Measurements from ENCODE around the gene CCDC192. TPM values are rescaled to one million over a fixed set of nuclear protein-coding genes. Genes with fewer than 3 reads are reported as not detected.

Gene CCDC192
- total and polyA plus RNA-seq, 2 of the 4 experiments (the other 2 are of a cell fraction): not detected

DNA sequence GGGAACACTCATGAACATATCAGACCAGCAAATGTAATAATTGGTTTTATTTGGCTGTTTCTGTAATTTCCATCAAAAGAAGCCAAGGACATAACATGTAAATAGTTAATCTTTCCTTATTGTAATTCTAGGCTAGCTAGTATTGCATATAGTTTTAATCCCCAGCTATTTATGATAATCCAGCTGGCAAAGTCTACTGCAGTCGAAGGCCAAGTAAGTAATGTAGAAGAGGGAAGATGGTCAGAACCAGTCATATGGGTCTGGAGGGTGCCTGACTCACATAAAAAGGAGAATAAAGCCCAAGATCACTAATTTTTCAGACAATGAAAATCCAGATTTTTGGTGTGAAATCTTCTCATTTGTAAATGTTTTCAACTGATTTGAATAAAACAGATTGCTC is 106.3 kb downstream of the CCDC192 start:
- Histone ChIP-seq H2AFZ (replicated peaks; ENCODE audit: low read length, poor library complexity) (no peak overlapping the region), H4K91ac (ENCODE audit: insufficient read depth, low read depth, low read length) (no peak overlapping the region), H3K4ac (ENCODE audit: low read depth, low read length) (no peak overlapping the region), H3K4me2 (ENCODE audit: low read depth, low read length) (no peak overlapping the region), H2BK15ac (ENCODE audit: low read depth, low read length) (no peak overlapping the region), H2BK5ac (ENCODE audit: low read depth, low read length, poor library complexity, severe bottlenecking) (no peak overlapping the region), H3K9me1 (ENCODE audit: insufficient read depth, low read length) (peaks cover 4% of the 10 kb centered on the region; the same call in 1 of the 2 replicates), H3K79me1 (ENCODE audit: low read depth in 1 of 2, low read length in 2 of 2) (no peaks in the 10 kb centered on the region), H2BK120ac (ENCODE audit: low read depth, low read length) (no peak overlapping the region), H3K9me3 (ENCODE audit: control insufficient read depth, insufficient read depth, low read length) (no peaks in the 10 kb centered on the region), H3K36me3 (ENCODE audit: control insufficient read depth, insufficient read depth, low read length) (no peaks in the 10 kb centered on the region), H4K8ac (ENCODE audit: low read depth in 2 of 2, low read length in 2 of 2) (no peak overlapping the region), H3K4me1 (ENCODE audit: control insufficient read depth, insufficient read depth, low read length) (peaks cover 13% of the 10 kb centered on the region), H2AK5ac (ENCODE audit: low read depth, low read length) (no peak overlapping the region), H3K56ac (ENCODE audit: extremely low read depth, insufficient read depth, low read length) (no peak overlapping the region), H3K23ac (ENCODE audit: low read depth, low read length) (no peak overlapping the region), H4K5ac (ENCODE audit: low read depth, low read length) (no peak overlapping the region), H3K27me3 (ENCODE audit: control insufficient read depth, insufficient read depth, low read length) (no peaks in the 10 kb centered on the region), H2BK20ac (ENCODE audit: low read depth, low read length) (no peak overlapping the region), H3K14ac (replicated peaks; ENCODE audit: low read depth, low read length) (no peak overlapping the region), H2AK9ac (replicated peaks; ENCODE audit: low read depth, low read length, poor library complexity) (no peak overlapping the region), H3K4me3 (ENCODE audit: insufficient read depth, low read depth, low read length) (no peak overlapping the region), H3K9ac (ENCODE audit: low read depth, low read length) (no peak overlapping the region), H3K18ac (ENCODE audit: low read depth, low read length) (no peak overlapping the region), H4K20me1 (ENCODE audit: insufficient read depth, low read length) (no peaks in the 10 kb centered on the region), H3K27ac (ENCODE audit: insufficient read depth, low read length) (no peak overlapping the region)
- ATAC-seq (ENCODE audit: low read depth) (no peak), DNase-seq (no peak)
- dilution Hi-C loops (cut with HindIII; ENCODE audit: low sequenced_read_pairs, unreplicated experiment): no loop called here
- WGBS, 2 experiments (ENCODE audit: extremely low coverage in 2 of 2, insufficient read length in 1 of 2): no CpG with 5 or more reads among the region's 1 CpG
- no TSS peak for BruUV-seq (replicated peaks)
- in situ Hi-C loops (cut with MboI; ENCODE audit: low sequenced_read_pairs): no loop called here
- TF ChIP-seq, protein P1, sequence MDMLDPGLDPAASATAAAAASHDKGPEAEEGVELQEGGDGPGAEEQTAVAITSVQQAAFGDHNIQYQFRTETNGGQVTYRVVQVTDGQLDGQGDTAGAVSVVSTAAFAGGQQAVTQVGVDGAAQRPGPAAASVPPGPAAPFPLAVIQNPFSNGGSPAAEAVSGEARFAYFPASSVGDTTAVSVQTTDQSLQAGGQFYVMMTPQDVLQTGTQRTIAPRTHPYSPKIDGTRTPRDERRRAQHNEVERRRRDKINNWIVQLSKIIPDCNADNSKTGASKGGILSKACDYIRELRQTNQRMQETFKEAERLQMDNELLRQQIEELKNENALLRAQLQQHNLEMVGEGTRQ (IDR thresholded peaks at IDR 0.05; ENCODE audit: low read depth, low read length): no peak
- TF ChIP-seq BHLHE40 (IDR thresholded peaks at IDR 0.05; ENCODE audit: low read depth, low read length) (no peak), MAFK (IDR thresholded peaks at IDR 0.05; ENCODE audit: low read depth, low read length) (no peak), FOS (IDR thresholded peaks at IDR 0.05; ENCODE audit: low read depth, low read length) (no peak), RAD21 (IDR thresholded peaks at IDR 0.05; ENCODE audit: low read length) (no peak), POLR2A (IDR thresholded peaks at IDR 0.05; ENCODE audit: low read depth, low read length) (no peak)
- TF ChIP-seq, protein P2, sequence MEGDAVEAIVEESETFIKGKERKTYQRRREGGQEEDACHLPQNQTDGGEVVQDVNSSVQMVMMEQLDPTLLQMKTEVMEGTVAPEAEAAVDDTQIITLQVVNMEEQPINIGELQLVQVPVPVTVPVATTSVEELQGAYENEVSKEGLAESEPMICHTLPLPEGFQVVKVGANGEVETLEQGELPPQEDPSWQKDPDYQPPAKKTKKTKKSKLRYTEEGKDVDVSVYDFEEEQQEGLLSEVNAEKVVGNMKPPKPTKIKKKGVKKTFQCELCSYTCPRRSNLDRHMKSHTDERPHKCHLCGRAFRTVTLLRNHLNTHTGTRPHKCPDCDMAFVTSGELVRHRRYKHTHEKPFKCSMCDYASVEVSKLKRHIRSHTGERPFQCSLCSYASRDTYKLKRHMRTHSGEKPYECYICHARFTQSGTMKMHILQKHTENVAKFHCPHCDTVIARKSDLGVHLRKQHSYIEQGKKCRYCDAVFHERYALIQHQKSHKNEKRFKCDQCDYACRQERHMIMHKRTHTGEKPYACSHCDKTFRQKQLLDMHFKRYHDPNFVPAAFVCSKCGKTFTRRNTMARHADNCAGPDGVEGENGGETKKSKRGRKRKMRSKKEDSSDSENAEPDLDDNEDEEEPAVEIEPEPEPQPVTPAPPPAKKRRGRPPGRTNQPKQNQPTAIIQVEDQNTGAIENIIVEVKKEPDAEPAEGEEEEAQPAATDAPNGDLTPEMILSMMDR (conservative IDR thresholded peaks at IDR 0.05; ENCODE audit: low read depth, low read length): no peak
- intact Hi-C loops (cut with micrococcal nuclease): no loop called here
- CTCF ChIA-PET: no interaction called here
- POLR2A ChIA-PET (ENCODE audit: unreplicated experiment): no interaction called here

Data from IMR-90 (cell line).